K562 (cell line): ENCODE data around the gene AGL. TPM values are rescaled to one million over a fixed set of nuclear protein-coding genes. Genes with fewer than 3 reads are reported as not detected.

Experiments used
- ATAC-seq: fragments of 200-7000 bp; cut with Tn5 transposase; 3 replicates; pipeline ENCODE4 v1.9.1; 2020; ENCODE audit warnings: moderate library complexity
- BruUV-seq: library from RNA; stranded (reverse); fragments of 400-500 nt; replicated peaks from 2 replicates; lab custom pipeline; 2021; lab: Mats Ljungman, UMichigan
- CTCF ChIA-PET: fragments of 300-600 bp; formaldehyde crosslinking; extraction: SDS; loops from one replicate; lab custom pipeline; 2021; ENCODE audit warnings: low intra/inter-chr PET ratio; lab: Yijun Ruan, JAX
- POLR2A ChIA-PET: fragments of 300-600, 350-650 bp; sonication (Branson Sonifier 250); formaldehyde crosslinking; extraction: SDS; loops from one replicate; lab custom pipeline; 2021; ENCODE audit warnings: antibody characterized with exemption, inconsistent platforms; lab: Yijun Ruan, JAX
- DNase-seq, 4 experiments: peaks; one replicate each; pipeline versions ENCODE4 v3.0.0 to v3.0.0-alpha.2; 2011 to 2018; ENCODE audit warnings: low spot score in 3 of 4, mixed read lengths in 3 of 4; ENCODE audit errors: extremely low read depth in 1 of 4
- FAIRE-seq: peaks from 2 replicates; lab custom pipeline; 2011; peaks lifted over from hg19 to GRCh38; lab: Jason Lieb, UNC
- H2AFZ ChIP-seq: 2 replicates; pipeline ENCODE4 v1.6.0; 2011; ENCODE audit warnings: low read depth, low read length, control low read depth, inconsistent platforms
- H3K27ac ChIP-seq: fragments of 200-600 bp; 3 replicates; pipeline ENCODE4 v1.8.0; 2011; ENCODE audit warnings: low read depth, mild to moderate bottlenecking, control low read depth, inconsistent platforms, low read length, moderate library complexity, mixed read lengths; ENCODE audit errors: extremely low read depth
- H3K27me3 ChIP-seq, 2 experiments: fragments of 300-600 bp in 1 of 2; 2 replicates in 1 of 2; 3 replicates in 1 of 2; pipeline versions ENCODE4 v1.6.0 to v1.8.0; 2011; ENCODE audit warnings: inconsistent platforms in 2 of 2, low read length in 2 of 2, mild to moderate bottlenecking in 1 of 2, mixed read lengths in 1 of 2, moderate library complexity in 1 of 2; ENCODE audit not compliant: control insufficient read depth in 2 of 2, insufficient read depth in 2 of 2
- H3K36me3 ChIP-seq: fragments of 300-600 bp; 3 replicates; pipeline ENCODE4 v1.8.0; 2011; ENCODE audit warnings: mild to moderate bottlenecking, low read length, inconsistent platforms; ENCODE audit not compliant: control insufficient read depth, insufficient read depth
- H3K4me1 ChIP-seq, 2 experiments: fragments of 200-600 bp in 1 of 2; replicated peaks in 1 of 2; 2 replicates in 1 of 2; 3 replicates in 1 of 2; pipeline versions ENCODE4 v1.5.1 to v1.8.0; 2011; ENCODE audit warnings: inconsistent platforms in 2 of 2, low read length in 2 of 2, mild to moderate bottlenecking in 1 of 2, mixed read lengths in 1 of 2, moderate library complexity in 1 of 2; ENCODE audit not compliant: control insufficient read depth in 2 of 2, insufficient read depth in 2 of 2
- H3K4me2 ChIP-seq: 2 replicates; pipeline ENCODE4 v1.6.1; 2011; ENCODE audit warnings: low read length, control low read depth, inconsistent platforms, mixed read lengths; ENCODE audit not compliant: insufficient read depth
- H3K4me3 ChIP-seq: fragments of 200-600 bp; sonication (generic), shearing (Covaris generic); 2 replicates; pipeline ENCODE4 v1.5.1; 2016; ENCODE audit warnings: control low read depth, inconsistent platforms
- H3K79me2 ChIP-seq: fragments of 200-600 bp; 3 replicates; pipeline ENCODE4 v1.8.0; 2011; ENCODE audit warnings: low read length, inconsistent platforms; ENCODE audit not compliant: control insufficient read depth, insufficient read depth
- H3K9ac ChIP-seq, 2 experiments: 2 replicates each; pipeline versions ENCODE4 v1.6.0 to v1.6.1; 2011; ENCODE audit warnings: low read depth in 2 of 2, low read length in 2 of 2, control low read depth in 1 of 2, inconsistent platforms in 1 of 2, mild to moderate bottlenecking in 1 of 2, mixed read lengths in 1 of 2; ENCODE audit not compliant: insufficient read depth in 1 of 2
- H3K9me1 ChIP-seq: one replicate; pipeline ENCODE4 v1.6.0; 2011; ENCODE audit warnings: inconsistent platforms, mild to moderate bottlenecking, low read length, moderate library complexity; ENCODE audit not compliant: control insufficient read depth, insufficient read depth
- H3K9me3 ChIP-seq: replicated peaks from 2 replicates; pipeline ENCODE4 v1.5.1; 2011; ENCODE audit warnings: low read depth, low read length, inconsistent platforms; ENCODE audit not compliant: control insufficient read depth, insufficient read depth
- H4K20me1 ChIP-seq: replicated peaks from 2 replicates; pipeline ENCODE4 v1.6.1; 2011; ENCODE audit warnings: low read length, inconsistent platforms, mixed read lengths; ENCODE audit not compliant: control insufficient read depth, insufficient read depth
- EP300 ChIP-seq: IDR thresholded peaks from 2 replicates; pipeline ENCODE4 v1.6.1; 2012; ENCODE audit warnings: low read length, improper control_type of control experiment
- FOXA3 ChIP-seq, 2 experiments: fragments of 450-650 bp in 1 of 2; sonication (generic) in 1 of 2; formaldehyde crosslinking; IDR thresholded peaks in 1 of 2; conservative IDR thresholded peaks in 1 of 2; 2 replicates each; pipeline versions ENCODE4 v1.4.0 to v1.8.0; 2020 to 2022; ENCODE audit warnings: mild to moderate bottlenecking in 2 of 2, missing genetic modification reagents in 1 of 2
- HMGN3 ChIP-seq: IDR thresholded peaks from 2 replicates; pipeline ENCODE4 v1.6.1; 2011; ENCODE audit warnings: borderline replicate concordance, low read depth, mild to moderate bottlenecking, mixed read lengths, low read length; ENCODE audit not compliant: insufficient read length; ENCODE audit errors: extremely low read depth
- KLF1 ChIP-seq: fragments of 450-650 bp; IDR thresholded peaks from 2 replicates; pipeline ENCODE4 v1.6.1; 2016; ENCODE audit warnings: missing genetic modification characterization, missing compliant biosample characterization
- ZNF644 ChIP-seq: fragments of 200-800 bp; sonication (Bioruptor generic); IDR thresholded peaks from 2 replicates; pipeline ENCODE4 v1.6.1; 2016; ENCODE audit warnings: low read depth, missing genetic modification characterization, missing compliant biosample characterization
- WGBS: fragments of 100-300 bp; shearing (Covaris generic); methylation state at CpG from one replicate; pipeline ENCODE4 v1.1.6; 2016; ENCODE audit warnings: low coverage, mixed read lengths; ENCODE audit not compliant: insufficient coverage; ENCODE audit errors: missing lambda C conversion rate; 5-methylcytosine and 5-hydroxymethylcytosine counted together
- in situ Hi-C: fragments of 300-500 bp; cut with MboI; formaldehyde crosslinking; loops from 4 replicates; pipeline ENCODE4 v1.15.0; 2018; ENCODE audit warnings: inconsistent platforms, mixed read lengths
- intact Hi-C: fragments of 100-400 bp; cut with micrococcal nuclease; formaldehyde crosslinking; loops from 2 replicates; pipeline ENCODE4 v1.14.2; 2022
- polyA plus RNA-seq, 8 experiments: library from polyadenylated mRNA; depleted of rRNA in 4 of 8; stranded (reverse) in 5 of 8; unstranded in 3 of 8; fragments of >200 nt; fragmentation: Nextera tagmentation in 2 of 8; fragmentation: Illumina TruSeq in 1 of 8; extraction: Ambion mirVana in 2 of 8; extraction: Trizol in 1 of 8; gene quantifications; 2 replicates each; pipeline versions ENCODE4 v1.2.1 to v1.2.3, GENCODE V29; 2011 to 2014; ENCODE audit warnings: inconsistent platforms in 1 of 8, missing spikeins in 1 of 8
- total RNA-seq, 7 experiments: library from RNA; depleted of rRNA in 6 of 7; stranded (reverse); fragments of >200 nt in 6 of 7; fragmentation: Illumina TruSeq in 2 of 7; extraction: Trizol in 2 of 7; gene quantifications; 2 replicates each; pipeline versions ENCODE4 v1.2.1 to v1.2.3, GENCODE V29; 2011 to 2021; ENCODE audit warnings: low replicate concordance in 1 of 7
- TF ChIP-seq, protein P1 (sequence below): fragments of 450-650 bp; IDR thresholded peaks from 2 replicates; pipeline ENCODE4 v1.6.1; 2016

AGL gene
- total and polyA plus RNA-seq, 9 of the 15 experiments (the other 6 are each of a cell fraction or from before 2014, with no cell fraction given), result 6.3 to 20.4 (median 12.4) TPM

DNA sequence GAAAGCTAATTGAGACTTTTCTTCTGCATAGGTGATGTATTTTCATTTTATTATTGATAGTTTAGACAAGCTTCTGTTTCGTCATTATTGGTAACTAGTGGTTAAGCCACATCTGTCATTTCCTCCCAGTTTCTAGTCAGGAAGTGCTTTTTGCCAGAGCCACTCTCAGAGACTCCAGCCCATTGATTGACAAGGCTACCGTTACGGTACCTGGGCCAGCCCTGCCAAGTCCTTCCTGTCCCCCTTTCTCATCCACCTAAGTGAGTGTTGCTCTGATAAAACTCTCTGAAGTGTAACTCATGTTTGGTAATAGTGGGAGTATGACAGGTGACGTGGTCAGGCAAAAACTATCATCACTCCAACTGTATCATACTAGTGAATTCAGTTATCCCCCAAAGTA, 29.6 kb upstream of the AGL start:
- Histone ChIP-seq H3K9me1 (no peaks in the 10 kb centered on the region), H3K4me1 (no peaks in the 10 kb centered on the region), H3K27me3 (no peaks in the 10 kb centered on the region), H2AFZ (0 out of 2 replicates have a peak overlapping the region, but pooled peaks have one; percentile 18), H3K9me3 (no peaks in the 10 kb centered on the region), H4K20me1 (no peaks in the 10 kb centered on the region), H3K9ac (no peak overlapping the region), H3K27ac (no peak overlapping the region), H3K4me2 (no peak overlapping the region), H3K4me3 (no peak overlapping the region), H3K36me3 (no peaks in the 10 kb centered on the region), H3K79me2 (no peaks in the 10 kb centered on the region)
- TF ChIP-seq KLF1 (tag), result no peak
- TF ChIP-seq EP300, result no peak
- TF ChIP-seq, protein P1, sequence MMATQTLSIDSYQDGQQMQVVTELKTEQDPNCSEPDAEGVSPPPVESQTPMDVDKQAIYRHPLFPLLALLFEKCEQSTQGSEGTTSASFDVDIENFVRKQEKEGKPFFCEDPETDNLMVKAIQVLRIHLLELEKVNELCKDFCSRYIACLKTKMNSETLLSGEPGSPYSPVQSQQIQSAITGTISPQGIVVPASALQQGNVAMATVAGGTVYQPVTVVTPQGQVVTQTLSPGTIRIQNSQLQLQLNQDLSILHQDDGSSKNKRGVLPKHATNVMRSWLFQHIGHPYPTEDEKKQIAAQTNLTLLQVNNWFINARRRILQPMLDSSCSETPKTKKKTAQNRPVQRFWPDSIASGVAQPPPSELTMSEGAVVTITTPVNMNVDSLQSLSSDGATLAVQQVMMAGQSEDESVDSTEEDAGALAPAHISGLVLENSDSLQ, result peak; percentile 58
- no peak for TF ChIP-seq ZNF644 (tag)
- no peak for TF ChIP-seq FOXA3 (CRISPR knock-in tag; conservative IDR thresholded peaks at IDR 0.05 in 1 of 2, IDR thresholded peaks at IDR 0.05 in 1 of 2)
- no peak for TF ChIP-seq HMGN3
- ChIA-PET POLR2A (interaction anchor here (0.7 kb wide), 1 partner anchor 678 kb away, joined by 3 read pairs; no protein-coding TSS in a partner anchor), CTCF (no interaction called here)
- WGBS, result 32% methylated on average over 4 of the region's 4 CpGs
- no TSS peak for BruUV-seq
- in situ Hi-C loops, result no loop called here
- intact Hi-C loops, result no loop called here
- no peak for DNase-seq
- peak; percentile 47; the same call in 2 of the 3 replicates for ATAC-seq
- no peak for FAIRE-seq
